Ovary (tissue), 1 donor: ENCODE data around the gene PWWP2B.

Experiments used
- EP300 ChIP-seq: sonication (generic); formaldehyde crosslinking; IDR thresholded peaks from one replicate; pipeline ENCODE4 v1.6.1; 2017; ENCODE audit warnings: antibody characterized with exemption
- POLR2A ChIP-seq: fragments of 450-650 bp; IDR thresholded peaks from one replicate; pipeline ENCODE4 v1.6.1; 2017; ENCODE audit warnings: antibody characterized with exemption, mild to moderate bottlenecking, moderate library complexity

GRCh38 chr10:132391676-132392020 is 5.4 kb upstream of the PWWP2B start:
- TF ChIP-seq EP300 (no peak), POLR2A (no peak)
